NCI-H2227 treated with DMSO at 0.1 percent for 48 hours (cell line): ENCODE results near the gene C22orf15.

Experiments
- DNase-seq: peaks from one replicate; lab custom pipeline; 2025; lab: John Stamatoyannopoulos, UW

Gene C22orf15

GRCh38 chr22:23787600-23787896 lies 24.8 kb downstream of the C22orf15 start:
- no peak for DNase-seq

GRCh38 chr22:23787910-23788309 lies 25.1 kb downstream of the C22orf15 start:
- no peak for DNase-seq

- no peak for DNase-seq
Measured at GRCh38 chr22:23789121-23789520, 26.3 kb downstream of the C22orf15 start.

GRCh38 chr22:23789638-23790037 lies 26.8 kb downstream of the C22orf15 start:
- no peak for DNase-seq

GRCh38 chr22:23790819-23791737 lies 28.3 kb downstream of the C22orf15 start:
- DNase-seq, result no peak

GRCh38 chr22:23791738-23792645 lies 29.2 kb downstream of the C22orf15 start:
- no peak for DNase-seq

GRCh38 chr22:23793326-23793725 lies 30.5 kb downstream of the C22orf15 start:
- no peak for DNase-seq

- no peak for DNase-seq
Measured at GRCh38 chr22:23796461-23796860, 33.7 kb downstream of the C22orf15 start.

- DNase-seq, result no peak
Measured at GRCh38 chr22:23800297-23801237, 37.8 kb downstream of the C22orf15 start.

GRCh38 chr22:23801238-23801821 lies 38.5 kb downstream of the C22orf15 start:
- DNase-seq, result no peak

- no peak for DNase-seq
Measured at GRCh38 chr22:23801886-23802377, 39.1 kb downstream of the C22orf15 start.

- DNase-seq, result no peak
Measured at GRCh38 chr22:23803001-23803819, 40.4 kb downstream of the C22orf15 start.

GRCh38 chr22:23804781-23805291 lies 42.0 kb downstream of the C22orf15 start:
- DNase-seq, result no peak

GRCh38 chr22:23806837-23807236 lies 44.0 kb downstream of the C22orf15 start:
- no peak for DNase-seq

GRCh38 chr22:23812378-23812777 lies 49.6 kb downstream of the C22orf15 start:
- DNase-seq, result no peak
